Measurements from ENCODE around the gene MORC3. TPM values are rescaled to one million over a fixed set of nuclear protein-coding genes. Genes with fewer than 3 reads are reported as not detected.

The MORC3 gene
- total RNA-seq, 1 experiment from 2014 or later: 15.9 TPM

GRCh38 chr21:36350282-36350910 lies 30.4 kb downstream of the MORC3 start:
- H3K36me3 ChIP-seq (ENCODE audit: low read depth): no peaks in the 10 kb centered on the region; the same call in 1 of the 2 replicates
- no TSS peak for BruUV-seq (replicated peaks)
- no peak overlapping the region for H2AFZ ChIP-seq
- intact Hi-C loops (cut with micrococcal nuclease; ENCODE audit: unreplicated experiment): no loop called here
- H3K27me3 ChIP-seq (ENCODE audit: insufficient read depth, low read depth): no peaks in the 10 kb centered on the region
- POLR2A ChIA-PET (ENCODE audit: unreplicated experiment): no interaction called here
- no peak overlapping the region for H3K27ac ChIP-seq
- H3K4me2 ChIP-seq: no peak overlapping the region
- H3F3A ChIP-seq (ENCODE audit: insufficient read depth, low read depth): peaks cover 4% of the 10 kb centered on the region; the same call in 1 of the 2 replicates
- no peak overlapping the region for H3K4me3 ChIP-seq
- CTCF ChIA-PET: no interaction called here
- no peaks in the 10 kb centered on the region for H3K9me2 ChIP-seq (ENCODE audit: insufficient read depth)
- H3K79me2 ChIP-seq (ENCODE audit: low read depth): no peaks in the 10 kb centered on the region
- no peaks in the 10 kb centered on the region for H3K9me3 ChIP-seq (ENCODE audit: insufficient read depth, low read depth)
- DNase-seq: no peak
- TF ChIP-seq EZH2 (IDR thresholded peaks at IDR 0.05; ENCODE audit: low read depth): no peak
- TF ChIP-seq CTCF (conservative IDR thresholded peaks at IDR 0.05): no peak
- no peaks in the 10 kb centered on the region for H4K20me1 ChIP-seq (ENCODE audit: insufficient read depth)
- no peaks in the 10 kb centered on the region for H3K4me1 ChIP-seq (replicated peaks; ENCODE audit: insufficient read depth)

DNA sequence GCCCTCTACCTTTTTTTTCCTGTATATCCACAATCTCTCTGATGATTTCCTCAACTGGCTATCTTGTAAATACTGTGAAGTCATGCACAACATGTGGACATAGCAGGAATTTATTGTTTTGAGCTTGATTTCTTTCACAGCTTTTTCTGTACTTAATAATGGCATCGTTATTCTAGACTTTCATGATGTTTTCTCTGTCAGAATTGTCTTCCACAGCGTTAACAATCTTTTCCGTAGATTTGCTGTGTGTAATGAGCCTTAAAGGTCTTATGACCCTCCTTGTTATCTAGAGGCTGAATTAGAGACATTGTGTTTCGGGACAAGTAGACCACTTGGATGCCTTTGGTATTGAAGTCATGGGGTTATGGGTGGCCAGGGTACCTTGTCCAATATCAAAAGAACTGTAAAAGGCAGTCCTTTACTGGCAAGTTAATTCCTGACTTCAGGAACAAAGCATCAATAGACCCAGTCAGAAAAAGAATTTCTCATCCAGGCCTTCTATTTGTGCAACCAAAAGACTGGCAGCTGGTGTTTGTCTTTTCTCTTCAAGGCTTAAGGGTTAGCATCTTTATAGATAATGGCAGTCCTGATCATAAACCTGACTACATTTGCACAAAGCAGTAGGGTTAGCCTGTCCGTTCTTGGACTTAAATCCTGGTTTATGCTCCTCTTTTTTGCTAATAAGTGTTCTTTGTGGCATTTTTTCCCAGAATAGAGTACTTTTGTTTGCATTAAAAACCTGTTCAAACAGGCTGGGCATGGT lies 35.1 kb downstream of the MORC3 start:
- no peak overlapping the region for H3K4me3 ChIP-seq
- no peak for DNase-seq
- H3K4me2 ChIP-seq: no peak overlapping the region
- no TSS peak for BruUV-seq (replicated peaks)
- peaks cover 5% of the 10 kb centered on the region; the same call in 1 of the 2 replicates for H3K36me3 ChIP-seq (ENCODE audit: low read depth)
- H3K27me3 ChIP-seq (ENCODE audit: insufficient read depth, low read depth): no peaks in the 10 kb centered on the region
- POLR2A ChIA-PET (ENCODE audit: unreplicated experiment): no interaction called here
- intact Hi-C loops (cut with micrococcal nuclease; ENCODE audit: unreplicated experiment): no loop called here
- TF ChIP-seq EZH2 (IDR thresholded peaks at IDR 0.05; ENCODE audit: low read depth) (no peak), CTCF (conservative IDR thresholded peaks at IDR 0.05) (no peak)
- peaks cover 4% of the 10 kb centered on the region; the same call in 1 of the 2 replicates for H3F3A ChIP-seq (ENCODE audit: insufficient read depth, low read depth)
- CTCF ChIA-PET: no interaction called here
- no peaks in the 10 kb centered on the region for H3K9me3 ChIP-seq (ENCODE audit: insufficient read depth, low read depth)
- H3K9me2 ChIP-seq (ENCODE audit: insufficient read depth): no peaks in the 10 kb centered on the region
- no peaks in the 10 kb centered on the region for H4K20me1 ChIP-seq (ENCODE audit: insufficient read depth)
- H2AFZ ChIP-seq: no peak overlapping the region
- no peaks in the 10 kb centered on the region for H3K79me2 ChIP-seq (ENCODE audit: low read depth)
- no peaks in the 10 kb centered on the region for H3K4me1 ChIP-seq (replicated peaks; ENCODE audit: insufficient read depth)
- no peak overlapping the region for H3K27ac ChIP-seq

- ChIA-PET POLR2A (ENCODE audit: unreplicated experiment) (no interaction called here), CTCF (no interaction called here)
- no TSS peak for BruUV-seq (replicated peaks)
These were observed 35.9 kb downstream of the MORC3 start for GRCh38 chr21:36355868-36356267.

More at GRCh38 chr21:36355868-36356267, 35.9 kb downstream of the MORC3 start:
- Histone ChIP-seq H3K9me3 (ENCODE audit: insufficient read depth, low read depth) (no peaks in the 10 kb centered on the region), H3K9me2 (ENCODE audit: insufficient read depth) (no peaks in the 10 kb centered on the region), H3K27me3 (ENCODE audit: insufficient read depth, low read depth) (no peaks in the 10 kb centered on the region), H3K79me2 (ENCODE audit: low read depth) (no peaks in the 10 kb centered on the region), H3K36me3 (ENCODE audit: low read depth) (peaks cover 5% of the 10 kb centered on the region; the same call in 1 of the 2 replicates), H4K20me1 (ENCODE audit: insufficient read depth) (no peaks in the 10 kb centered on the region), H3K27ac (no peak overlapping the region), H3K4me2 (no peak overlapping the region), H2AFZ (no peak overlapping the region), H3K4me1 (replicated peaks; ENCODE audit: insufficient read depth) (no peaks in the 10 kb centered on the region), H3F3A (ENCODE audit: insufficient read depth, low read depth) (peaks cover 4% of the 10 kb centered on the region; the same call in 1 of the 2 replicates), H3K4me3 (no peak overlapping the region)
- DNase-seq: no peak
- TF ChIP-seq CTCF (conservative IDR thresholded peaks at IDR 0.05): no peak
- no peak for TF ChIP-seq EZH2 (IDR thresholded peaks at IDR 0.05; ENCODE audit: low read depth)
- intact Hi-C loops (cut with micrococcal nuclease; ENCODE audit: unreplicated experiment): no loop called here
